Measurements from ENCODE around the gene TNNT3. TPM values are rescaled to one million over a fixed set of nuclear protein-coding genes. Genes with fewer than 3 reads are reported as not detected.

Gene TNNT3
- polyA plus RNA-seq, 2 donors: 1.7 to 7.1 TPM

DNA sequence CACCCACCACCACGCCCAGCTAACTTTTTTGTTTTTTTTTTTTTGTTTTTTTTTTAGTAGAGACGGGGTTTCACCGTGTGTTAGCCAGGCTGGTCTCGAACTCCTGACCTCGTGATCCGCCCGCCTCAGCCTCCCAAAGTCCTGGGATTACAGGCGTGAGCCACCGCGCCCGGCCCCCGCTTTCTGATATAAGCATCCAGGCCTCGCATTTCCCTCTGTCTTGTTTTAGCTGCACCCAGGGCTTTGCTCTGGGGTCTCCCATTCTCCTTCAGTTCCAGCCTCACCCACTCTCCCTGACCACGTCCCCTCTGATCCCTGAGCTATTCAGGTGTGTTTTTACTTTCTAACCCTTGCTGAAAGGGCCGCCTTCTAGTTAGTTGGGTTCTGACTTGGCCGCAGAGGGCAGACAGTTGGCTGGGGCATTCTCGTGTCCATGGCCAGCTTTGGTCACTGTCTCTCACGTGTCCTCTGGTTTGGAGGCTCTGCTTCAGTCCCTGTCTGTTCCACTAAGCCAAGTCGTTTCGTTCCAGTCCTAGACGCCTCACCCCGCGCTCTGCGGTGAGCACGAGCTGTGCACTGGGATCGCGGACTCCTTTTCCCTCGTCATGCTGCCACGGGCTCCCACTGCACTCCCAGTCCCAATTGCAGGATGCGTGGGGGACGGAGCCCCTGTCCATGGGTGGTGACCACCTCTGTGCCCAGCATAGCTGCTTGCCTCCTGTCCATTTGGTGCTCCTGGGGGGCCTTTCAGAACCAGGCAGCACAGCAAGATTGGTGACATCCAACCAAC is 6.0 kb upstream of the TNNT3 start:
- H3K4me1 ChIP-seq (ENCODE audit: control insufficient read depth in 2 of 2, insufficient read depth in 2 of 2, low read length in 1 of 2): no peaks in the 10 kb centered on the region
- no peak overlapping the region for H3K27ac ChIP-seq (ENCODE audit: low read depth in 2 of 2, low read length in 1 of 2)
- WGBS, 2 donors: 92 to 93% methylated on average over 31 of the region's 31 CpGs
- no peak overlapping the region for H3K4me3 ChIP-seq (ENCODE audit: low read depth in 1 of 2, low read length in 2 of 2)
- H3K36me3 ChIP-seq (ENCODE audit: control insufficient read depth in 2 of 2, insufficient read depth in 2 of 2, low read length in 1 of 2): no peaks in the 10 kb centered on the region
- no peaks in the 10 kb centered on the region for H3K27me3 ChIP-seq (ENCODE audit: control insufficient read depth in 1 of 2, insufficient read depth in 2 of 2, low read length in 2 of 2)
- H3K9me3 ChIP-seq (ENCODE audit: control insufficient read depth in 2 of 2, insufficient read depth in 1 of 2, low read depth in 1 of 2, low read length in 1 of 2): no peaks in the 10 kb centered on the region

DNA sequence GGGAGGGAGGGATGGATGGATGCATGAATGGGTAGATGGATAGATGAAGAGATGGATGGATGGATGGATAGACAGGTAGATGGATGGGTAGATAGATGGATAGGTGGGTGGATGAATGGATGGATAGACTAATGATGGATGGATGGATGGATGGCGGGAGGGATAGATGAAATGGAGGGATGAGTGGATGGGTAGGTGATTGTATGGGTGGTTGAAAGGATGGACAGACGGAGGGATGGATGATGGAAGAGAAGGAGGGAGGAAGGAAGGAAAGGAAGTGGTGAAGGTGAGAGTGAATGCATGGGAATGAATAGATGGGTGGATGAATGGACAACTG is 3.7 kb upstream of the TNNT3 start:
- Histone ChIP-seq H3K27ac (ENCODE audit: low read depth in 2 of 2, low read length in 1 of 2) (no peak overlapping the region), H3K9me3 (ENCODE audit: control insufficient read depth in 2 of 2, insufficient read depth in 1 of 2, low read depth in 1 of 2, low read length in 1 of 2) (no peaks in the 10 kb centered on the region), H3K4me3 (ENCODE audit: low read depth in 1 of 2, low read length in 2 of 2) (no peak overlapping the region), H3K36me3 (ENCODE audit: control insufficient read depth in 2 of 2, insufficient read depth in 2 of 2, low read length in 1 of 2) (no peaks in the 10 kb centered on the region), H3K27me3 (ENCODE audit: control insufficient read depth in 1 of 2, insufficient read depth in 2 of 2, low read length in 2 of 2) (no peaks in the 10 kb centered on the region), H3K4me1 (ENCODE audit: control insufficient read depth in 2 of 2, insufficient read depth in 2 of 2, low read length in 1 of 2) (peaks cover 0 to under 1% of the 10 kb centered on the region in 2 donors)
- WGBS, 2 donors: 98% methylated on average over 2 of the region's 2 CpGs

DNA sequence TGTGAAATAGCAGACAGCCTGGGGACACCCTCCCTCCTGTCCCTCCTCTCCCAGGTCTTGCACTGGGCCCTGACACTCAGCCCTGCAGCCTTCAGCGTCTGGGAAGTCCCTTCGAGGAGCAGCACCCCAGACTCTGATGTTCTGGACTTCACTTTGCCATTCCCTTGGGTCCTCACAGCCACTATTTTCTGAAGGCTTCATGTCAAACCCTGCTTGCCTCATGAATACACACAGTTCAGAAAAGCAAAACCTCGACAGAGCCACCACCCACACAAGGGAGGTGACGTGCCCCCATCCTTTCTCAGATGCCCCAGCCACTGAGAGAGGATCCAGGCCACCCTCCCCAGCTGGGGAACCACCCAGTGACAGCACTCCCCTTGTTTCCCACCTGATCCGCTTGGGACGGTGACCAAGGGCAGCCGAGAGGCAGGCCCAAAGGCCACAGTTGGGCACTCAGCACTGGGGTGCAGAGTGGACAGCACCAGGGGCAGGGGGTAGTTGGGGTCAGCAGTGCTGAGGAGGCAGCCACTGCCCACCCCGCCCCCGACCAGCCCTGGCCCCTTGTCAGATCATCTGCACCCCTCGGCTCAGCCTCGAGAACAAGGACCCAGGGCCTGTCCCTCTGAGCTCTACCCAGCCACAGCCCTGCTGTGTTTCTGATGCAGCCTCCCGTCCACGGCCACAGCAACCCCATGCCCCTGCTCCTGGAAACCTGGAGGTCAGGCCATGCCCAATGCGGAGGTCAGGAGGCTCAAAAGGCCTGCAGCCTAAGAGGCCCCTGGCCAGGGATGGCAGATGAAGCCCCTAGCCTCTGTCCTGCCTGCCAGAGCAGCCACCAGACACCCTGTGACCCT is 3.1 kb upstream of the TNNT3 start:
- Histone ChIP-seq H3K9me3 (ENCODE audit: control insufficient read depth in 2 of 2, insufficient read depth in 1 of 2, low read depth in 1 of 2, low read length in 1 of 2) (no peaks in the 10 kb centered on the region), H3K4me1 (ENCODE audit: control insufficient read depth in 2 of 2, insufficient read depth in 2 of 2, low read length in 1 of 2) (peaks cover 0 to 7% of the 10 kb centered on the region in 2 donors), H3K27ac (ENCODE audit: low read depth in 2 of 2, low read length in 1 of 2) (no peak overlapping the region), H3K4me3 (ENCODE audit: low read depth in 1 of 2, low read length in 2 of 2) (no peak overlapping the region), H3K27me3 (ENCODE audit: control insufficient read depth in 1 of 2, insufficient read depth in 2 of 2, low read length in 2 of 2) (no peaks in the 10 kb centered on the region), H3K36me3 (ENCODE audit: control insufficient read depth in 2 of 2, insufficient read depth in 2 of 2, low read length in 1 of 2) (no peaks in the 10 kb centered on the region)
- WGBS, 2 donors: 63 to 74% methylated on average over 14 of the region's 14 CpGs

DNA sequence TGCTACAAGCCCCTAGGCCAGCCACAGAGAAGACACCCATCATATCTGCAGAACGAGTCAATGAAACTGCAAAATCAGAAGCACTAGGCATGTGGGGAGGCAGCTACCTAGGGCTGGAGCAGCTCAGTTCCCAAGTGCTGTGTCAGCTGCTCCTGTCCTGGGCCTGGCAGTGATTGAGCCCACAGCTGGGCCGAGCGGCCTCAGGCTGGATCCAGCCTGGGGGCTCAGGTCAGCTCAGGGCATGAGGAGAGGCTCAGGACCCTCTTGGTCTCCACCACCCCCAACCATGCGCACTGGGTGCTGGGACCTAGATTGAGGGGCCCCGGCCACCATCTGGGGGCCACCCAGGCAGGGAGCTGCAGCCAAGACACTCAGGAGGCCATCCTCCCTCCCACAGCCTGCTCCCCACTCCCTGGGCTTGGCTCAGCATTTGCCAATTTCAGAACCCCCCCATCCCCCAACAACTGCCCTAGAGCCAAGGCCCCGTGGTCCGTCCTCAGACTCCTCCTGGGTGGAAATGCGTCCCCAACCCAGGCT is 2.4 kb upstream of the TNNT3 start:
- Histone ChIP-seq H3K27ac (ENCODE audit: low read depth in 2 of 2, low read length in 1 of 2) (no peak overlapping the region), H3K27me3 (ENCODE audit: control insufficient read depth in 1 of 2, insufficient read depth in 2 of 2, low read length in 2 of 2) (no peaks in the 10 kb centered on the region), H3K36me3 (ENCODE audit: control insufficient read depth in 2 of 2, insufficient read depth in 2 of 2, low read length in 1 of 2) (no peaks in the 10 kb centered on the region), H3K4me1 (ENCODE audit: control insufficient read depth in 2 of 2, insufficient read depth in 2 of 2, low read length in 1 of 2) (peaks cover 0 to 7% of the 10 kb centered on the region in 2 donors), H3K4me3 (ENCODE audit: low read depth in 1 of 2, low read length in 2 of 2) (no peak overlapping the region), H3K9me3 (ENCODE audit: control insufficient read depth in 2 of 2, insufficient read depth in 1 of 2, low read depth in 1 of 2, low read length in 1 of 2) (no peaks in the 10 kb centered on the region)
- 51 to 52% methylated on average over 8 of the region's 8 CpGs for WGBS, 2 donors

DNA sequence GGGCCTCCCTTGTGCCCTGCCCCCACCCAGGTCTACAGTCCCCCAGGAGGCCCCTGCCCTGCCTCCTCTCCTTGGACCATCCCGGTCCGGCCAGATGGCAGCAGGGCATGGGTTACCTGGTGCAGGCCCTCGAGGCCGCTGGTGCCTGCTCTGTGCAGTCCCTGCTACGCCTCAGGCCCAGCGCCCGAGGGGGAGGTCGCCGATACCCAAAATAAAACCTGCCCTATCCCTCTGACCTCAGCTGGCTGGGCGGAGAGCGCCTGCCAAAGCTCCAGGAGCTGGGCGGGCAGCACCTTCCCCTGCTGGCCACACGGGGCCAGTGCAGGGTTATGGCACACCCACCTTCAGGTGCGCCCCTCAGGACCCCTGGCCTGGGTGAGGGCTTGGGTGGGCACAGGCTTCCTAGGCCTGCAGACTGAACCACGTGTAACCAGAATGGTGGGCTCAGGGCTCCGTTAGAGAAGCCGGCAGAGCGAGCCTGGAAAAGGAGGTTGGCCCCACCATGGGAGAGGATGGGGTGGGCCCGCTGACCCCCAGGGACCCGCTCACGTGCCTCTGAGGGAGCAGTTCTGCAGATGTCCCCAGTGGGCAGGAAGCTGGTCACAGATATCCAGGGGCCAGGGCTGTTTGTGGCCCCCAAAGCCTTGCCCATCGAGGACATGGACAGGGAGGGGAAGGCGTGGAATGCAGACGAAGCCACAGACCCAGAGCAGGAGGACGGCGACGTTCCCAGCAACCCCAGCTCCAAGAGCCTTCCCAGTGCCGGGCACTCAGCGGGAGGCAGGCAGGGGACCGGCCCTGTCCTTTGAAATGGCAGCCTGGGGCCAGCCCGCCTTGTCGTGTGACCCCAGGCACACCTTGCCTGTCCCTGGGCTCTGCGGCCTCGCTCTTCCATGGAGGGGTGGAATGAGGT is 1.7 kb upstream of the TNNT3 start:
- H3K27me3 ChIP-seq (ENCODE audit: control insufficient read depth in 1 of 2, insufficient read depth in 2 of 2, low read length in 2 of 2): no peaks in the 10 kb centered on the region
- WGBS, 2 donors: 62 to 66% methylated on average over 34 of the region's 34 CpGs
- no peak overlapping the region for H3K27ac ChIP-seq (ENCODE audit: low read depth in 2 of 2, low read length in 1 of 2)
- no peaks in the 10 kb centered on the region for H3K36me3 ChIP-seq (ENCODE audit: control insufficient read depth in 2 of 2, insufficient read depth in 2 of 2, low read length in 1 of 2)
- H3K9me3 ChIP-seq (ENCODE audit: control insufficient read depth in 2 of 2, insufficient read depth in 1 of 2, low read depth in 1 of 2, low read length in 1 of 2): no peaks in the 10 kb centered on the region
- no peak overlapping the region for H3K4me3 ChIP-seq (ENCODE audit: low read depth in 1 of 2, low read length in 2 of 2)
- H3K4me1 ChIP-seq (ENCODE audit: control insufficient read depth in 2 of 2, insufficient read depth in 2 of 2, low read length in 1 of 2): peaks cover 0 to 7% of the 10 kb centered on the region in 2 donors

DNA sequence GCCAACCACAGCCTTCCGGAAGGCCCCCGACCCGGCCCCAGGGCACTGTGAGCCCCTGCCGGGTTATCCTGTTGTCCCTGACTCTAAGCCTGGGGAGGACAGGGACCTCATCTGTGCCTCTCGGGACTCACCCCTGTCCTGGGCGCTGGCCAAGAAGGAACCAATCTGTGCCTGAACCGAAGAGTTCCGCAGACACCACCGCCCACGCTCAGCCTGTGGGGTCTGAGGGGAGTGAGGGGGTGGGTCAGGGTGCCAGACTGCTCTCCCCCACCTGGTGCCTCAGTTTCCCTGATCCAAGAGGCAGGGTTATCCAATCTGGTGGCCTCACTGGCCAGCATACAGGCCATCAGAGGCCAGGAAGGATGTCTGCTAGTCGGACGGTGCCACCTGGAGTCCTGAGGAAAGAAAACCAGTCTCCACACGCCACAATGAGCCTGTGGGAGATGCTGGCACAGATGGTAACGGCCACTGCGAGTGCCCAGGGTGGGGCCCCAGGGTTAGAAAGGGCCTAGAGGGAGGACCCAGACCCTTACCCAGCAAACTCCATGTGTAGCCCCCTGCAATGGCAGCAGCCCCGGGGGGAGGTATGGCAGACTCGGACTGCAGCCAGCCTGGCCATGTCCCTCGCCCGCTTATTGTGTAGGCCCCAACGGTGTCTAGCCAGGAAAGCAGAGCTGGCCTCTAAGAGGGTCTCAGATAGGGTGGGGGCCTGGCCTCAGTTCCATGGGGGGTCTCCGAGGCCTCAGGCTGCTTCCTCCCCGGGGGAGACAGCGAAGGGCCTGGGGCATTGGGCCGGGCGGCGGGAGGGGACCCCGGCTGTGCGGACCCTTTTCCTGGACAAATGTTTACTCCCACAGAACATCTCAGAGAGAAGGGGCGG is 827 bp upstream of the TNNT3 start:
- Histone ChIP-seq H3K27me3 (ENCODE audit: control insufficient read depth in 1 of 2, insufficient read depth in 2 of 2, low read length in 2 of 2) (no peaks in the 10 kb centered on the region), H3K4me3 (ENCODE audit: low read depth in 1 of 2, low read length in 2 of 2) (no peak overlapping the region), H3K36me3 (ENCODE audit: control insufficient read depth in 2 of 2, insufficient read depth in 2 of 2, low read length in 1 of 2) (no peaks in the 10 kb centered on the region), H3K27ac (ENCODE audit: low read depth in 2 of 2, low read length in 1 of 2) (no peak overlapping the region), H3K4me1 (ENCODE audit: control insufficient read depth in 2 of 2, insufficient read depth in 2 of 2, low read length in 1 of 2) (peaks cover 0 to 7% of the 10 kb centered on the region in 2 donors), H3K9me3 (ENCODE audit: control insufficient read depth in 2 of 2, insufficient read depth in 1 of 2, low read depth in 1 of 2, low read length in 1 of 2) (no peaks in the 10 kb centered on the region)
- WGBS, 2 donors: 70 to 76% methylated on average over 29 of the region's 29 CpGs

DNA sequence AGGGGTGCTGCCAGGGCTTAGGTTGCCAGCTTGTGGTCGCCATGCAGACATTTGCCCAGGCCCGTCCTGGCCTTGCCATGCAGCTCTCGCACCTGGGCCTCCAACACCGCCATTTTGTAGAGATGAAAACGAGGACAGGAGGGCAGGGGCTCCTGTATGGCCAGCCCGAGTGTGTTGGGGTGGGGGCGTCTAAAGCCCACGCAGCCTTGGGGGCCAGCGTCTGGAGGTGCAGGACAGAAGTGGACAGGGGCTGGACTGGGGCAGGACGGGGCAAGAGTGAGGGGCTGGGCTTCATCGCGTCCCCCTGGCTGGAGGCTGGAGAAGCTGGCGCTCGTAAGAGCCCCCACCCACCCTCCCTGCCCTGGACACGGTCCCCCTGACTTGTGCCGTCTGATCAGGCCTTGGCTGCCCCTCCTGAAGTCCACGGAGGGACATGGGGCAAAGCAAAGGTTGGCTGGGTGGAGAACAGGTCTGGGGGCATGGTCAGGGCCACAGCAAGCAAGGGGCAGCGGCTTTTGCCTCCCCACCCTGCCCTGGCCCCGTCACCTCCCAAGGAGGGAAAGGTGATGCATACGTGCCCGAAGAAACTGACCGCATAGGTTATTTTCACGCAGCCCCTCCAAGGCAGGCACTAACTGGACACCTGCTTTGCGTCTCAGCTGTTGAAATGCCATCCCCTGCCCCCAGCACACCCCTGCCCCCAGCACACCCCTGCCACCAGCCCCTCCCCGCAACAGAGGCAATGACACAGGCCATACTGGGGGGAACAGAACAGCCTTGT is 815 bp downstream of the TNNT3 start:
- Histone ChIP-seq H3K9me3 (ENCODE audit: control insufficient read depth in 2 of 2, insufficient read depth in 1 of 2, low read depth in 1 of 2, low read length in 1 of 2) (no peaks in the 10 kb centered on the region), H3K36me3 (ENCODE audit: control insufficient read depth in 2 of 2, insufficient read depth in 2 of 2, low read length in 1 of 2) (no peaks in the 10 kb centered on the region), H3K27me3 (ENCODE audit: control insufficient read depth in 1 of 2, insufficient read depth in 2 of 2, low read length in 2 of 2) (no peaks in the 10 kb centered on the region), H3K4me1 (ENCODE audit: control insufficient read depth in 2 of 2, insufficient read depth in 2 of 2, low read length in 1 of 2) (peaks cover 4 to 16% of the 10 kb centered on the region in 2 donors), H3K27ac (ENCODE audit: low read depth in 2 of 2, low read length in 1 of 2) (no peak overlapping the region), H3K4me3 (ENCODE audit: low read depth in 1 of 2, low read length in 2 of 2) (no peak overlapping the region)
- WGBS, 2 donors: 88 to 90% methylated on average over 25 of the region's 25 CpGs

DNA sequence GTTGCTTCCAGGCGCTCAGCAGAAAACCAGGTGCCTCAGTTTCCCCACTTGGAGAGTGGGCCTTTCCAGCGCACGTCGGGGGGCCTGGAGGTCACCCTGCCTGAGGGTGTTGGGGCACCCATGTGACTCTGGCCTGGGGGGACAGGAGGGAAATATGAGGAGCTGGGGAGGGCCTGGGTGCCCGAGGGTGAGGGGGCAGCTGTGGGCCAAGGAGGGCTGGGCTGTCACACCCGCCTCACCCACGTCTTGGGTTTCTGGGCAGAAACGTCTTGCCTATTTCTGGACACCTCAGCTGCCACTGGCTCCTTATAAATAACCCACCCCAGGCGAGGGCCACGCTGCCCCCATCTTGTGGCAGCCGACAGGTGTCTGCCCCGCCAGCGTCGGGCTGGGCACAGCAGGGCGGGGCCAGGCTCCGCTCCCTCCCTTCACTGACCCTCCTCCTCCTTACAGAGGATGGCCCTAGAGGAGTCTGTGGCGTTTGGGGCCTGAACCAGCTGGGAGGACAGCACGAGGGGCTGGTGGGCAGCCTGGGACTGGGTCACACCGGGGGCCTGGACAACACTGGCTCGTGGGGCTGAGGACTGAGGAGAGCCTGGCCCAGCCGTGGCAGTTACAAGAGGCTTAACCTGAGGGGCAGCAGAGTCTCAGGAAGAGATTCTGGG is 1.5 kb downstream of the TNNT3 start:
- H3K27ac ChIP-seq (ENCODE audit: low read depth in 2 of 2, low read length in 1 of 2): no peak overlapping the region
- peaks cover 4 to 19% of the 10 kb centered on the region in 2 donors for H3K4me1 ChIP-seq (ENCODE audit: control insufficient read depth in 2 of 2, insufficient read depth in 2 of 2, low read length in 1 of 2)
- H3K27me3 ChIP-seq (ENCODE audit: control insufficient read depth in 1 of 2, insufficient read depth in 2 of 2, low read length in 2 of 2): no peaks in the 10 kb centered on the region

More for the DNA sequence above, 1.5 kb downstream of the TNNT3 start:
- 46 to 59% methylated on average over 21 of the region's 21 CpGs for WGBS, 2 donors
- Histone ChIP-seq H3K36me3 (ENCODE audit: control insufficient read depth in 2 of 2, insufficient read depth in 2 of 2, low read length in 1 of 2) (no peaks in the 10 kb centered on the region), H3K4me3 (ENCODE audit: low read depth in 1 of 2, low read length in 2 of 2) (no peak overlapping the region), H3K9me3 (ENCODE audit: control insufficient read depth in 2 of 2, insufficient read depth in 1 of 2, low read depth in 1 of 2, low read length in 1 of 2) (no peaks in the 10 kb centered on the region)

All from esophagus (tissue), 2 donors.